ENCODE data around the gene CDC42EP4. TPM values are rescaled to one million over a fixed set of nuclear protein-coding genes. Genes with fewer than 3 reads are reported as not detected.

Gene CDC42EP4
- polyA plus RNA-seq, 1 donor from 2014 or later = 19.4 TPM

- H4K20me1 ChIP-seq (ENCODE audit: insufficient read depth) = no peaks in the 10 kb centered on the region
- no peak overlapping the region for H3K27ac ChIP-seq (ENCODE audit: low read length)
- H3K9me2 ChIP-seq (ENCODE audit: insufficient read depth, low read length) = no peaks in the 10 kb centered on the region
- H3K4me2 ChIP-seq (ENCODE audit: low read length) = no peak overlapping the region
- H3K9me3 ChIP-seq (ENCODE audit: low read length) = no peaks in the 10 kb centered on the region
- TF ChIP-seq EZH2 (IDR thresholded peaks at IDR 0.05; ENCODE audit: borderline replicate concordance, insufficient read depth, low read length, poor library complexity, severe bottlenecking) (no peak), REST (IDR thresholded peaks at IDR 0.05; ENCODE audit: borderline replicate concordance) (no peak), CTCF (IDR thresholded peaks at IDR 0.05; ENCODE audit: poor library complexity, severe bottlenecking) (no peak), SMC3 (conservative IDR thresholded peaks at IDR 0.05; ENCODE audit: poor library complexity) (no peak), MXI1 (conservative IDR thresholded peaks at IDR 0.05; ENCODE audit: poor library complexity, severe bottlenecking) (no peak), EP300 (conservative IDR thresholded peaks at IDR 0.05; ENCODE audit: poor library complexity, severe bottlenecking) (no peak), POLR2AphosphoS5 (IDR thresholded peaks at IDR 0.05) (no peak), TAF1 (IDR thresholded peaks at IDR 0.05; ENCODE audit: low read depth) (no peak), RAD21 (conservative IDR thresholded peaks at IDR 0.05) (no peak)
- no peak overlapping the region for H2AFZ ChIP-seq (ENCODE audit: low read depth, low read length)
- peaks cover 24% of the 10 kb centered on the region for H3K79me2 ChIP-seq (replicated peaks; ENCODE audit: insufficient read depth, low read length)
- H3K4me3 ChIP-seq (ENCODE audit: low read length) = no peak overlapping the region
- H3F3A ChIP-seq (ENCODE audit: insufficient read depth, low read length, poor library complexity, severe bottlenecking) = no peaks in the 10 kb centered on the region
- no peak overlapping the region for H3K9ac ChIP-seq (ENCODE audit: low read length)
- no peaks in the 10 kb centered on the region for H3K36me3 ChIP-seq (ENCODE audit: insufficient read depth, low read length)
- H3K27me3 ChIP-seq (ENCODE audit: insufficient read depth, low read depth, low read length) = no peaks in the 10 kb centered on the region
These were observed 24.9 kb downstream of the CDC42EP4 start for GRCh38 chr17:73286863-73287296.

- no peaks in the 10 kb centered on the region for H3K27me3 ChIP-seq (ENCODE audit: insufficient read depth, low read depth, low read length)
- H2AFZ ChIP-seq (ENCODE audit: low read depth, low read length) = no peak overlapping the region
- no peak overlapping the region for H3K4me2 ChIP-seq (ENCODE audit: low read length)
- H3K27ac ChIP-seq (ENCODE audit: low read length) = no peak overlapping the region
- TF ChIP-seq POLR2AphosphoS5 (IDR thresholded peaks at IDR 0.05) (no peak), SMC3 (conservative IDR thresholded peaks at IDR 0.05; ENCODE audit: poor library complexity) (no peak), MXI1 (conservative IDR thresholded peaks at IDR 0.05; ENCODE audit: poor library complexity, severe bottlenecking) (no peak), RAD21 (conservative IDR thresholded peaks at IDR 0.05) (no peak), CTCF (IDR thresholded peaks at IDR 0.05; ENCODE audit: poor library complexity, severe bottlenecking) (no peak), TAF1 (IDR thresholded peaks at IDR 0.05; ENCODE audit: low read depth) (no peak), EZH2 (IDR thresholded peaks at IDR 0.05; ENCODE audit: borderline replicate concordance, insufficient read depth, low read length, poor library complexity, severe bottlenecking) (no peak), EP300 (conservative IDR thresholded peaks at IDR 0.05; ENCODE audit: poor library complexity, severe bottlenecking) (no peak), REST (IDR thresholded peaks at IDR 0.05; ENCODE audit: borderline replicate concordance) (no peak)
- no peaks in the 10 kb centered on the region for H3K36me3 ChIP-seq (ENCODE audit: insufficient read depth, low read length)
- H3K4me3 ChIP-seq (ENCODE audit: low read length) = no peak overlapping the region
- peaks cover 17% of the 10 kb centered on the region for H3K79me2 ChIP-seq (replicated peaks; ENCODE audit: insufficient read depth, low read length)
- no peaks in the 10 kb centered on the region for H4K20me1 ChIP-seq (ENCODE audit: insufficient read depth)
- H3K9me3 ChIP-seq (ENCODE audit: low read length) = no peaks in the 10 kb centered on the region
- H3K9me2 ChIP-seq (ENCODE audit: insufficient read depth, low read length) = no peaks in the 10 kb centered on the region
- no peaks in the 10 kb centered on the region for H3F3A ChIP-seq (ENCODE audit: insufficient read depth, low read length, poor library complexity, severe bottlenecking)
- H3K9ac ChIP-seq (ENCODE audit: low read length) = no peak overlapping the region
These were observed 25.6 kb downstream of the CDC42EP4 start for GRCh38 chr17:73285916-73286862.

All from neural cell (in vitro differentiated cells).